PC-3 (cell line): ENCODE measurements around the gene KCNJ5.

Experiments used
- CTCF ChIP-seq: fragments of 300-600 bp; sonication (generic); conservative IDR thresholded peaks from 2 replicates; pipeline ENCODE4 v1.5.1; 2017; ENCODE audit warnings: antibody characterized with exemption, low read depth, mild to moderate bottlenecking, low read length
- EZH2 ChIP-seq: fragments of 300-600 bp; sonication (generic); IDR thresholded peaks from one replicate; pipeline ENCODE4 v1.6.1; 2017; ENCODE audit warnings: antibody characterized with exemption, mild to moderate bottlenecking, low read length; ENCODE audit not compliant: unreplicated experiment
- EZH2phosphoT487 ChIP-seq: fragments of 300-600 bp; sonication (generic); IDR thresholded peaks from 2 replicates; pipeline ENCODE4 v1.6.1; 2018; ENCODE audit warnings: mild to moderate bottlenecking, antibody characterized with exemption, low read length, borderline replicate concordance

GRCh38 chr11:128915149-128915521 lies 24.0 kb downstream of the KCNJ5 start:
- TF ChIP-seq CTCF = no peak
- TF ChIP-seq EZH2 = no peak
- no peak for TF ChIP-seq EZH2phosphoT487
